Measurements from ENCODE around the gene CACNA2D3. TPM values are rescaled to one million over a fixed set of nuclear protein-coding genes. Genes with fewer than 3 reads are reported as not detected.

Gene CACNA2D3
- total RNA-seq, 1 donor from 2014 or later, result 17.2 TPM

DNA sequence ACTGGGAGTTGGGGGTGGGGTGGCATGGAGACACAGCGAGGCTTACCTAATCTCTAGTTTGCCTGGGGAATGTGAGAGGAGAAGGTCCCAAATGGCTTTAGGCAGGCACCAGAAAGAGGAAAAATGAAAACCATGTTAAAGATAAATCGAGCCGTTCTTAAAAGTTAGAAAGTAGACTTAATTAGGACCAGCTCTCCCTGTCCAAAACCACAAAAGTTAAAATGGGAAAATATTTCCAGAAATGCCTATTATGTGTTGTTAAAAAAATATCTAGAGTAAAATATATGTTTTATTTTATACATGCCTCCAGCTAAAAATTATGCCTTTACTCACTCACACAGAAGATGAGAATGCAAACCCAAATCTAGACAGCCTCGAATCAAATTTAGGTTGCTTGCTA lies 755.4 kb downstream of the CACNA2D3 start:
- intact Hi-C loops (cut with DNase I), result no loop called here
- no peak overlapping the region for H3K27ac ChIP-seq
- H3K4me3 ChIP-seq, result no peak overlapping the region
- no peak for DNase-seq (ENCODE audit: extremely low spot score in 2 of 2)
- no peaks in the 10 kb centered on the region for H3K36me3 ChIP-seq
- H3K4me1 ChIP-seq, result peaks cover 16% of the 10 kb centered on the region
- no peaks in the 10 kb centered on the region for H3K9me3 ChIP-seq
- no peak for TF ChIP-seq POLR2AphosphoS5 (IDR thresholded peaks at IDR 0.05; ENCODE audit: insufficient read depth in 1 of 2, low read depth in 1 of 2)
- no peak for TF ChIP-seq POLR2A (IDR thresholded peaks at IDR 0.05)
- no peaks in the 10 kb centered on the region for H3K27me3 ChIP-seq

DNA sequence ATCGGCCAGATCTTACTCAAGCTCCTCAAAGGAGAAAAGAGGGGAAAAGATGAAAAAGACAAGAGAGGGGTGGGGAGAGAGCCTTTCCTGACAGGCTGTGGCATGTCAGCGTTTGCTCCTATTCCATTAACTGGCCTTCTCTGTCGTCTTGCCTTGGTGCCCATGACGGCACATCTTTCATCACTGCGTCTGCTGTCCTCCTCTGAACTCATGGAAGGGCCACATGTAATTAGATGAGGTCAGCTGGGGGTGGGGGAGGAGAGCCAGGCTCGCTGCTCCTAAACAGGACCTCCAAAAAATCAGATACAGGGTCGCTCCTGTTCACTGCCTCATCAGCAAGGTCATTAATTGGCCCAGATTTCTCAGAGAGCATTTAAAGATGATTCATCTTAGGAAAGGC lies 755.8 kb downstream of the CACNA2D3 start:
- Histone ChIP-seq H3K36me3 (no peaks in the 10 kb centered on the region), H3K27me3 (no peaks in the 10 kb centered on the region), H3K9me3 (no peaks in the 10 kb centered on the region), H3K27ac (no peak overlapping the region), H3K4me1 (peaks cover 20% of the 10 kb centered on the region), H3K4me3 (no peak overlapping the region)
- intact Hi-C loops (cut with DNase I), result no loop called here
- DNase-seq (ENCODE audit: extremely low spot score in 2 of 2), result no peak
- TF ChIP-seq, protein P1, sequence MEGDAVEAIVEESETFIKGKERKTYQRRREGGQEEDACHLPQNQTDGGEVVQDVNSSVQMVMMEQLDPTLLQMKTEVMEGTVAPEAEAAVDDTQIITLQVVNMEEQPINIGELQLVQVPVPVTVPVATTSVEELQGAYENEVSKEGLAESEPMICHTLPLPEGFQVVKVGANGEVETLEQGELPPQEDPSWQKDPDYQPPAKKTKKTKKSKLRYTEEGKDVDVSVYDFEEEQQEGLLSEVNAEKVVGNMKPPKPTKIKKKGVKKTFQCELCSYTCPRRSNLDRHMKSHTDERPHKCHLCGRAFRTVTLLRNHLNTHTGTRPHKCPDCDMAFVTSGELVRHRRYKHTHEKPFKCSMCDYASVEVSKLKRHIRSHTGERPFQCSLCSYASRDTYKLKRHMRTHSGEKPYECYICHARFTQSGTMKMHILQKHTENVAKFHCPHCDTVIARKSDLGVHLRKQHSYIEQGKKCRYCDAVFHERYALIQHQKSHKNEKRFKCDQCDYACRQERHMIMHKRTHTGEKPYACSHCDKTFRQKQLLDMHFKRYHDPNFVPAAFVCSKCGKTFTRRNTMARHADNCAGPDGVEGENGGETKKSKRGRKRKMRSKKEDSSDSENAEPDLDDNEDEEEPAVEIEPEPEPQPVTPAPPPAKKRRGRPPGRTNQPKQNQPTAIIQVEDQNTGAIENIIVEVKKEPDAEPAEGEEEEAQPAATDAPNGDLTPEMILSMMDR (IDR thresholded peaks at IDR 0.05), result no peak
- no peak for TF ChIP-seq POLR2AphosphoS5 (IDR thresholded peaks at IDR 0.05; ENCODE audit: insufficient read depth in 1 of 2, low read depth in 1 of 2)
- no peak for TF ChIP-seq POLR2A (IDR thresholded peaks at IDR 0.05)

DNA sequence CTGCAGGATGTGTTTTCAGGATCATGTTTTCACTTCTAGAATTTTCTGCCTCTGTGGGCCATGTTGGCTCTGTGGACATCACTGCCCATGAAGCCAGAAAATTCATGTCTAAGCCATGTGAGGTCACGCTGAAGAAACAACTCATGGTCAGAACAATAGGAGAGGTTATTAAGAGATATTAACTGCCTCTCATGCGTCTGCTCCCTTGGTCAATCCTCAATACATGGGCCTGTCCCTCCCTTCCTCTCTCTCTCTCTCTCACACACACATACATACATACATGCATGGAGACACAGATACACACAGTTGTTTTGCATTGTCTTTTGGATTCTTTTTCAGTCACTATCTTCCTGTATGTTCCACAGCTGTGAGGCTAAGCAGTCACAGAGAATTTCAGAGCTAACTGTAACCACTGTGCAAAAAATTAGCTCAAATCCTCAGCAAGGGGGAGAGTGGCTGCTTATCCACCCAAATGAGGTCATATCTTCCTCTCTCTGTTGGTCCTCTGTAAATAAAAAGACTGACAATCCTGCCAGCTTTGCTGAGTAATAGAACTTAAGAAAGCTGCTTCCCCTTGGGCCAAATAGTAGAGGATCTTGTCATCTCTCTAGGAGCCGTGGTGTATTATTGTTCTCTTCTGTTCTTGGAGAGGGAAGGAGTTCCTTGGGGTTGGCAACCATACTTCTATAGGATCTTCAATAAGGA lies 759.9 kb downstream of the CACNA2D3 start:
- Histone ChIP-seq H3K27ac (peak overlapping the region; percentile 72), H3K36me3 (no peaks in the 10 kb centered on the region), H3K4me1 (peaks cover 24% of the 10 kb centered on the region), H3K27me3 (no peaks in the 10 kb centered on the region), H3K9me3 (no peaks in the 10 kb centered on the region), H3K4me3 (no peak overlapping the region)
- no peak for DNase-seq (ENCODE audit: extremely low spot score in 2 of 2)
- TF ChIP-seq POLR2A (IDR thresholded peaks at IDR 0.05) (no peak), POLR2AphosphoS5 (IDR thresholded peaks at IDR 0.05; ENCODE audit: insufficient read depth in 1 of 2, low read depth in 1 of 2) (peak in 1 of 2 donors; percentile 83)
- TF ChIP-seq, protein P1 (IDR thresholded peaks at IDR 0.05), result no peak
- intact Hi-C loops (cut with DNase I), result no loop called here

DNA sequence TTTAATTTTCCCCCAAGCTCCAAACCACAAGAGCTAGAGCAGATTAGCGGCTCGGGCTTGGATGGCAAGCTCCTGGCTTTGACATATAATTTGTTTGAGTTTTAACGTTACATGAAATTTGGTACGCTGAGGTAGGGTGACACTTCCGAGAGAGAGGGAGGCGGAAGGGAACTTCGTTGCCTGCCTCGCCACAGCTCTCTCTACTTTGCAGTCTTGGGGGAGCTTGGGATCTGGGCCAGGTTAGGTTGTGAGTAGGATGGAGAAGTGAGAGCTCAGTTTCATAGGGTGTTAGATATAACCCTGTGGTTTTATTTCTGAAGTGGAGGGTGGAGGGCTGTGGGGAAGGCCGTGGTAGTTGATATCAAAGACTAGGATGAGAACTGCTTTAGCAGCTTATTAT lies 765.8 kb downstream of the CACNA2D3 start:
- Histone ChIP-seq H3K36me3 (no peaks in the 10 kb centered on the region), H3K27me3 (no peaks in the 10 kb centered on the region), H3K27ac (no peak overlapping the region), H3K4me3 (no peak overlapping the region), H3K9me3 (no peaks in the 10 kb centered on the region), H3K4me1 (peaks cover 38% of the 10 kb centered on the region)
- no peak for DNase-seq (ENCODE audit: extremely low spot score in 2 of 2)
- intact Hi-C loops (cut with DNase I), result no loop called here
- TF ChIP-seq POLR2A (IDR thresholded peaks at IDR 0.05) (no peak), POLR2AphosphoS5 (IDR thresholded peaks at IDR 0.05; ENCODE audit: insufficient read depth in 1 of 2, low read depth in 1 of 2) (no peak)
- TF ChIP-seq, protein P1 (IDR thresholded peaks at IDR 0.05), result no peak

DNA sequence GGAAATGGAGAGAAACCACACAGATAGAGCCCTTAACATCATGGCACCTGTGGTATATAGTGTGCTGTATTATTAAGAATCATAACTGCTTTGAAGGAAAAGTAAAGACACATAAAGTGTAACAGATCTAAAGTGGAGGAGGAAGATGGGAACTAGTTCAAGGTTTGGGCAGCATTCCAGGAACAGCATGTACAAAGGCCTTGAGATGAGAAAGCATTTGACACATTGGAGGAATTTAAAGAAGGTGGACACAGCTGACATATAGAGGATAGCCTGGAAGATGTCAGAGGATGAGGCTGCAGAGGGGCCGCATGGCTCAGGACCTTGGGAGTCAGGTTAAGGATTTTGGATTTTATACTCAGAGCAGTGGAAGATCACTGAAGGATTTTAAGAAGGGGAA lies 766.5 kb downstream of the CACNA2D3 start:
- Histone ChIP-seq H3K36me3 (no peaks in the 10 kb centered on the region), H3K9me3 (no peaks in the 10 kb centered on the region), H3K4me1 (peaks cover 34% of the 10 kb centered on the region), H3K4me3 (no peak overlapping the region), H3K27ac (no peak overlapping the region), H3K27me3 (no peaks in the 10 kb centered on the region)
- TF ChIP-seq POLR2AphosphoS5 (IDR thresholded peaks at IDR 0.05; ENCODE audit: insufficient read depth in 1 of 2, low read depth in 1 of 2) (no peak), POLR2A (IDR thresholded peaks at IDR 0.05) (no peak)
- TF ChIP-seq, protein P1 (IDR thresholded peaks at IDR 0.05), result no peak
- no peak for DNase-seq (ENCODE audit: extremely low spot score in 2 of 2)
- intact Hi-C loops (cut with DNase I), result no loop called here
